HepG2 (cell line): Measurements from ENCODE around the gene PHLPP2. TPM values are rescaled to one million over a fixed set of nuclear protein-coding genes. Genes with fewer than 3 reads are reported as not detected.

Experiments used
- LCORL ChIP-seq, 2 experiments: fragments of 450-650 bp in 1 of 2; sonication (generic) in 1 of 2; formaldehyde crosslinking in 1 of 2; IDR thresholded peaks; 2 replicates each; pipeline versions ENCODE4 v1.5.0 to v1.6.1; 2017 to 2020; ENCODE audit warnings: antibody characterized with exemption in 1 of 2, missing genetic modification reagents in 1 of 2
- MAFG ChIP-seq: sonication (generic); formaldehyde crosslinking; IDR thresholded peaks from 2 replicates; pipeline ENCODE4 v1.5.1; 2020; ENCODE audit warnings: mild to moderate bottlenecking, missing genetic modification reagents
- MNT ChIP-seq: fragments of 450-650 bp; IDR thresholded peaks from 2 replicates; pipeline ENCODE4 v1.6.1; 2016
- NCOA2 ChIP-seq: sonication (generic); formaldehyde crosslinking; IDR thresholded peaks from 2 replicates; pipeline ENCODE4 v1.8.0; 2022; ENCODE audit warnings: inconsistent platforms
- SOX13 ChIP-seq, 3 experiments: fragments of 450-650 bp in 1 of 3; sonication (generic) in 1 of 3; formaldehyde crosslinking in 1 of 3; IDR thresholded peaks in 2 of 3; conservative IDR thresholded peaks in 1 of 3; 2 replicates each; pipeline versions ENCODE4 v1.5.0 to v1.6.1; 2016 to 2020; ENCODE audit warnings: antibody characterized with exemption in 1 of 3, mild to moderate bottlenecking in 1 of 3, missing compliant biosample characterization in 1 of 3, missing genetic modification reagents in 1 of 3, moderate library complexity in 1 of 3
- TFAP4 ChIP-seq: sonication (generic); IDR thresholded peaks from 2 replicates; pipeline ENCODE4 v1.6.1; 2016; ENCODE audit warnings: low read depth, borderline replicate concordance
- TGIF2 ChIP-seq: IDR thresholded peaks from 2 replicates; pipeline ENCODE4 v1.6.1; 2016; ENCODE audit warnings: control low read depth, missing compliant biosample characterization
- THAP7 ChIP-seq: sonication (generic); formaldehyde crosslinking; IDR thresholded peaks from 2 replicates; pipeline ENCODE4 v1.8.1; 2023; ENCODE audit warnings: mild to moderate bottlenecking, missing genetic modification reagents
- ZBED4 ChIP-seq: sonication (generic); formaldehyde crosslinking; IDR thresholded peaks from 2 replicates; pipeline ENCODE4 v1.4.0; 2020; ENCODE audit warnings: missing genetic modification reagents, borderline replicate concordance
- ZFP82 ChIP-seq: sonication (generic); formaldehyde crosslinking; IDR thresholded peaks from 2 replicates; pipeline ENCODE4 v1.5.1; 2020; ENCODE audit warnings: mild to moderate bottlenecking, missing genetic modification reagents, borderline replicate concordance
- ZNF276 ChIP-seq: sonication (generic); formaldehyde crosslinking; IDR thresholded peaks from 2 replicates; pipeline ENCODE4 v1.4.0; 2020; ENCODE audit warnings: mild to moderate bottlenecking, low read depth, missing genetic modification reagents
- ZNF343 ChIP-seq: sonication (generic); formaldehyde crosslinking; IDR thresholded peaks from 2 replicates; pipeline ENCODE4 v1.4.0; 2020; ENCODE audit warnings: mild to moderate bottlenecking, missing genetic modification reagents
- ZNF670 ChIP-seq: sonication (generic); formaldehyde crosslinking; IDR thresholded peaks from 2 replicates; pipeline ENCODE4 v1.8.0; 2022; ENCODE audit warnings: mild to moderate bottlenecking, missing genetic modification reagents, borderline replicate concordance
- polyA plus RNA-seq, 8 experiments: library from polyadenylated mRNA; depleted of rRNA in 3 of 8; stranded (reverse) in 7 of 8; unstranded in 1 of 8; fragments of >200 nt; fragmentation: Illumina TruSeq in 4 of 8; extraction: Trizol in 4 of 8; gene quantifications; 2 replicates each; pipeline versions ENCODE4 v1.2.1 to v1.2.3, GENCODE V29; 2011 to 2016; ENCODE audit warnings: low read depth in 4 of 8, missing spikeins in 1 of 8, mixed read lengths in 1 of 8; ENCODE audit not compliant: insufficient read depth in 1 of 8
- total RNA-seq, 5 experiments: library from RNA; depleted of rRNA; stranded (reverse); fragments of >200 nt; fragmentation: Illumina TruSeq; extraction: Trizol; gene quantifications; 2 replicates each; pipeline ENCODE4 v1.2.3, GENCODE V29; 2016; ENCODE audit warnings: low read depth in 1 of 5

The PHLPP2 gene
- total and polyA plus RNA-seq, 2 of the 13 experiments (the other 11 are each of a cell fraction or from before 2014, with no cell fraction given), result 8.9 TPM

- TF ChIP-seq MNT (peak; percentile 84), NCOA2 (CRISPR knock-in tag) (0 out of 2 replicates have a peak, but pooled peaks have one; percentile 33), THAP7 (0 out of 2 replicates have a peak, but pooled peaks have one; percentile 42), LCORL (IDR thresholded peaks at IDR 0.05) (no peak), LCORL (CRISPR knock-in tag; IDR thresholded peaks at IDR 0.05) (0 out of 2 replicates have a peak, but pooled peaks have one; percentile 10), TFAP4 (0 out of 2 replicates have a peak, but pooled peaks have one; percentile 44), ZNF276 (no peak), MAFG (CRISPR knock-in tag) (peak; percentile 67; the same call in 1 of the 2 replicates), SOX13 (IDR thresholded peaks at IDR 0.05) (no peak), SOX13 (CRISPR knock-in tag; conservative IDR thresholded peaks at IDR 0.05 in 1 of 2, IDR thresholded peaks at IDR 0.05 in 1 of 2) (peak in 1 of 2 experiments; percentile 74; a peak in 2 of 4 replicates), ZBED4 (CRISPR knock-in tag) (no peak), ZNF670 (CRISPR knock-in tag) (peak; percentile 41; the same call in 1 of the 2 replicates), ZNF343 (CRISPR knock-in tag) (no peak), TGIF2 (CRISPR knock-in tag) (peak; percentile 40; the same call in 1 of the 2 replicates), ZFP82 (peak; percentile 57; the same call in 1 of the 2 replicates)
Observed at GRCh38 chr16:71758293-71758760, 33.8 kb upstream of the PHLPP2 start (continued).
